Esophagus squamous epithelium (tissue), 4 donors: ENCODE measurements around the gene MRPL43.

Experiments
- CTCF ChIP-seq, 6 experiments: fragments of 450-650 bp in 4 of 6; fragments of 200-600 bp in 2 of 6; sonication (generic) in 2 of 6; IDR thresholded peaks; one replicate each; pipeline ENCODE4 v1.5.1; 2016 to 2019; ENCODE audit warnings: antibody characterized with exemption in 6 of 6, mild to moderate bottlenecking in 4 of 6, moderate library complexity in 4 of 6
- POLR2A ChIP-seq, 4 donors: fragments of 450-650 bp; IDR thresholded peaks; one replicate each; pipeline ENCODE4 v1.6.1; 2017; ENCODE audit warnings: antibody characterized with exemption in 4 of 4, mild to moderate bottlenecking in 4 of 4, moderate library complexity in 3 of 4

GRCh38 chr10:101027106-101027720, 39.9 kb upstream of the MRPL43 start:
- TF ChIP-seq CTCF (IDR thresholded peaks at IDR 0.05) (no peak), POLR2A (IDR thresholded peaks at IDR 0.05) (no peak)
